HepG2 (cell line): ENCODE results near the gene ANAPC1. TPM values are rescaled to one million over a fixed set of nuclear protein-coding genes. Genes with fewer than 3 reads are reported as not detected.

Experiments used
- ATF5 ChIP-seq: sonication (generic); formaldehyde crosslinking; IDR thresholded peaks from 2 replicates; pipeline ENCODE4 v1.4.0; 2020; ENCODE audit warnings: mild to moderate bottlenecking, low read depth, missing genetic modification reagents
- BRCA1 ChIP-seq: sonication (generic); formaldehyde crosslinking; IDR thresholded peaks from 2 replicates; pipeline ENCODE4 v1.4.0; 2020; ENCODE audit warnings: missing genetic modification reagents
- DR1 ChIP-seq: sonication (generic); formaldehyde crosslinking; IDR thresholded peaks from 2 replicates; pipeline ENCODE4 v1.8.0; 2021; ENCODE audit warnings: mild to moderate bottlenecking, missing genetic modification reagents, inconsistent platforms
- FOXO1 ChIP-seq: sonication (generic); formaldehyde crosslinking; IDR thresholded peaks from 2 replicates; pipeline ENCODE4 v1.4.0; 2020; ENCODE audit warnings: missing genetic modification reagents
- HNRNPLL ChIP-seq: fragments of 200-400 bp; formaldehyde crosslinking; IDR thresholded peaks from 2 replicates; pipeline ENCODE4 v1.6.1; 2017; ENCODE audit warnings: mild to moderate bottlenecking, low read depth, low read length; ENCODE audit not compliant: poor library complexity, severe bottlenecking
- LCORL ChIP-seq, 2 experiments: fragments of 450-650 bp in 1 of 2; sonication (generic) in 1 of 2; formaldehyde crosslinking in 1 of 2; IDR thresholded peaks; 2 replicates each; pipeline versions ENCODE4 v1.5.0 to v1.6.1; 2017 to 2020; ENCODE audit warnings: antibody characterized with exemption in 1 of 2, missing genetic modification reagents in 1 of 2
- RXRA ChIP-seq: sonication (generic); formaldehyde crosslinking; IDR thresholded peaks from 2 replicates; pipeline ENCODE4 v1.5.1; 2020; ENCODE audit warnings: missing genetic modification reagents
- SAFB2 ChIP-seq: sonication (generic); formaldehyde crosslinking; IDR thresholded peaks from 2 replicates; pipeline ENCODE4 v1.5.1; 2020; ENCODE audit warnings: missing genetic modification reagents, low read depth, mild to moderate bottlenecking, borderline replicate concordance
- SP1 ChIP-seq, 2 experiments: fragments of 450-650 bp in 1 of 2; sonication (generic) in 1 of 2; formaldehyde crosslinking in 1 of 2; IDR thresholded peaks; 2 replicates each; pipeline versions ENCODE4 v1.4.0 to v1.6.1; 2016 to 2020; ENCODE audit warnings: missing genetic modification reagents in 1 of 2
- TAF15 ChIP-seq: fragments of 200-400 bp; formaldehyde crosslinking; IDR thresholded peaks from one replicate; pipeline ENCODE4 v1.6.1; 2018; ENCODE audit warnings: mild to moderate bottlenecking, low read depth, low read length; ENCODE audit not compliant: poor library complexity, severe bottlenecking
- ZFP82 ChIP-seq: sonication (generic); formaldehyde crosslinking; IDR thresholded peaks from 2 replicates; pipeline ENCODE4 v1.5.1; 2020; ENCODE audit warnings: mild to moderate bottlenecking, missing genetic modification reagents, borderline replicate concordance
- ZIK1 ChIP-seq: sonication (generic); formaldehyde crosslinking; IDR thresholded peaks from 2 replicates; pipeline ENCODE4 v1.5.0; 2020; ENCODE audit warnings: mild to moderate bottlenecking, low read depth, missing genetic modification reagents, borderline replicate concordance
- ZKSCAN5 ChIP-seq: sonication (generic); formaldehyde crosslinking; IDR thresholded peaks from 2 replicates; pipeline ENCODE4 v1.5.1; 2020; ENCODE audit warnings: mild to moderate bottlenecking, missing genetic modification reagents
- ZNF142 ChIP-seq: sonication (generic); formaldehyde crosslinking; IDR thresholded peaks from 2 replicates; pipeline ENCODE4 v1.4.0; 2020; ENCODE audit warnings: missing genetic modification reagents
- ZNF775 ChIP-seq: sonication (generic); formaldehyde crosslinking; IDR thresholded peaks from 2 replicates; pipeline ENCODE4 v1.4.0; 2020; ENCODE audit warnings: missing genetic modification reagents, mild to moderate bottlenecking, moderate library complexity, borderline replicate concordance
- ZSCAN22 ChIP-seq: sonication (generic); formaldehyde crosslinking; IDR thresholded peaks from 2 replicates; pipeline ENCODE4 v1.4.0; 2020; ENCODE audit warnings: mild to moderate bottlenecking, missing genetic modification reagents
- polyA plus RNA-seq, 8 experiments: library from polyadenylated mRNA; depleted of rRNA in 3 of 8; stranded (reverse) in 7 of 8; unstranded in 1 of 8; fragments of >200 nt; fragmentation: Illumina TruSeq in 4 of 8; extraction: Trizol in 4 of 8; gene quantifications; 2 replicates each; pipeline versions ENCODE4 v1.2.1 to v1.2.3, GENCODE V29; 2011 to 2016; ENCODE audit warnings: low read depth in 4 of 8, missing spikeins in 1 of 8, mixed read lengths in 1 of 8; ENCODE audit not compliant: insufficient read depth in 1 of 8
- total RNA-seq, 5 experiments: library from RNA; depleted of rRNA; stranded (reverse); fragments of >200 nt; fragmentation: Illumina TruSeq; extraction: Trizol; gene quantifications; 2 replicates each; pipeline ENCODE4 v1.2.3, GENCODE V29; 2016; ENCODE audit warnings: low read depth in 1 of 5

The ANAPC1 gene
- total and polyA plus RNA-seq, 2 of the 13 experiments (the other 11 are each of a cell fraction or from before 2014, with no cell fraction given) = 50.0 to 89.7 TPM

DNA sequence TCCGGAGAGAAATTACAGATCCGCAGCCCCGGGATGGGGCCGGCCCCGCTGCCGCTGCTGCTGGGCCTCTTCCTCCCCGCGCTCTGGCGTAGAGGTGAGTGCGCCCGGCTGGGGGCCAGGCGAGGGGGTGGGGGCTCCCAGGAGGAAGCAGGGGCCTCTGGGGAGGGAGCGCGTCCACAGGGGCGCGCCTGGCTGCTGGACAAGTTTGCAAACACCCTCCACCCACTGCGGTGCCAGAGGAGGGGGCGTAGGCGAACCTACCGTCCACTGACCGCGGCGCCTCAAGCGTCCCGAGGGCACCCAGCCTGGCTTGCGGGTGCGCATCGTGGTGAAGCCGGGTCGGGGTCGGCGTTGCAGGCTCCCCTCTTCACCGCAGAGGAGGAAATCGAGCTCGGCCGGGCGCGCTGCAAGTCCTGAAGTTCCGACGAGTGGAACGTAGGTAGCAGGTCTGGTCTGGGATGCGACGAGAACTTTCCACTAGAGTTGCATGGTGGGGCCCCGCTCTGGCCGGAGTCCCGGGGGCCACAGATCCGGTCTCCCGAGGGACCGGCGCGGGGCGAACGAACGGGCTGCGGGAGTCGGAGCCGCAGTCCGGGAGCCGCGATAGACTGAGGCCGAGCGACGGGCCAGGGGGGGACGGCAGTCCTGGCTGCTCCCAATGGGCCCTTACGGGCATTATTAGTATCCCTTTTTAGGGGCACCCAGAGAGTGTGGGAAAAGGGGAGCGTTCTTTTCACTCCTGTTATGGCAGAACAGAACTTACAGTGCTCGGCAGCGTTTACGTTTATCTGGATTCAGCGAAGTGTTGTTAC lies 14.9 kb upstream of the ANAPC1 start (continued):
- TF ChIP-seq ZNF142 (CRISPR knock-in tag) (peak; percentile 87; the same call in 1 of the 2 replicates), BRCA1 (CRISPR knock-in tag) (0 out of 2 replicates have a peak, but pooled peaks have one; percentile 49), ZFP82 (peak; percentile 91; the same call in 1 of the 2 replicates), SP1 (IDR thresholded peaks at IDR 0.05) (no peak), SP1 (CRISPR knock-in tag; IDR thresholded peaks at IDR 0.05) (0 out of 2 replicates have a peak, but pooled peaks have one; percentile 8), ZIK1 (peak; percentile 52; the same call in 1 of the 2 replicates), TAF15 (peak; percentile 56), RXRA (CRISPR knock-in tag) (peak; percentile 71), DR1 (CRISPR knock-in tag) (0 out of 2 replicates have a peak, but pooled peaks have one; percentile 22), ATF5 (CRISPR knock-in tag) (no peak), ZKSCAN5 (CRISPR knock-in tag) (no peak), HNRNPLL (peak; percentile 73), ZSCAN22 (CRISPR knock-in tag) (no peak), LCORL (IDR thresholded peaks at IDR 0.05) (no peak), LCORL (CRISPR knock-in tag; IDR thresholded peaks at IDR 0.05) (0 out of 2 replicates have a peak, but pooled peaks have one; percentile 15), SAFB2 (CRISPR knock-in tag) (peak; percentile 82; the same call in 1 of the 2 replicates), ZNF775 (CRISPR knock-in tag) (no peak), FOXO1 (CRISPR knock-in tag) (0 out of 2 replicates have a peak, but pooled peaks have one; percentile 1)
